Central memory CD8-positive, alpha-beta T cell (primary cell): ENCODE data around the gene FAM180B.

ENCODE experiments used
- ATAC-seq: fragments of 150-1000 bp; cut with Tn5 transposase; replicated peaks from 2 replicates; pipeline ENCODE4 v1.10.0; 2022; ENCODE audit warnings: mild to moderate bottlenecking, moderate FRiP score, moderate number of reproducible peaks; ENCODE audit not compliant: poor library complexity, severe bottlenecking; ENCODE audit errors: extremely low read depth
- DNase-seq, 2 donors: peaks; one replicate each; pipeline ENCODE4 v3.0.0; 2021; ENCODE audit warnings: low spot score in 2 of 2
- H3K27ac Mint-ChIP-seq: one replicate; pipeline ENCODE4 v1.8.0; 2022; ENCODE audit warnings: low read depth, mild to moderate bottlenecking, moderate library complexity, mixed read lengths
- H3K27me3 Mint-ChIP-seq: one replicate; pipeline ENCODE4 v1.8.0; 2022; ENCODE audit warnings: mixed read lengths
- H3K36me3 Mint-ChIP-seq: one replicate; pipeline ENCODE4 v1.8.0; 2022; ENCODE audit warnings: mild to moderate bottlenecking, moderate library complexity, mixed read lengths; ENCODE audit not compliant: insufficient read depth
- H3K4me1 Mint-ChIP-seq: one replicate; pipeline ENCODE4 v1.8.0; 2022; ENCODE audit warnings: mixed read lengths
- H3K4me3 Mint-ChIP-seq: one replicate; pipeline ENCODE4 v1.8.0; 2022; ENCODE audit warnings: mild to moderate bottlenecking, moderate library complexity, mixed read lengths
- H3K9me3 Mint-ChIP-seq: one replicate; pipeline ENCODE4 v1.8.0; 2022; ENCODE audit warnings: mixed read lengths

FAM180B gene

DNA sequence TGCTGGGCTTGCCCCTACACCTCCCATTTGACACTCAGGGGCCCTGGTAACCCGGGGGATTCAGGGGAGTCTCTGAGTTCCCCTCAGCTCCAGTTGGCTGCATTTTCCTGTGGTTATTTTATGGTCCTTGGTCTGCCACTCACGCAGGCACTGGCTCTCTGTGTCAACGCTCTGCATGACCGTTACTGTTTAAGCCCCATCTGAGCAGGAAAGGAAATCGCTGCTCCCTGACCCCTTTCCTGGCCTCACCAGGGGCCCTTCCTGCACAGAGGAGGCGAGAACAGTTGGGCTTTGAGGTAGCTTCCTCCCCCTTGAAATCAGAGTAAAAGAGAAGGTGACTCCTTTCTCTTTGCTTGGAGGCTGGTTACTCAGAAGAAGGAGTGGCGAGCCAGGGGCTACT is 5.3 kb downstream of the FAM180B start:
- ATAC-seq (no peak), DNase-seq (no peak)
- Mint-ChIP-seq H3K27ac (no peak overlapping the region), H3K27me3 (peaks cover 40% of the 10 kb centered on the region), H3K9me3 (no peaks in the 10 kb centered on the region), H3K4me3 (no peak overlapping the region), H3K4me1 (no peaks in the 10 kb centered on the region), H3K36me3 (peaks cover 6% of the 10 kb centered on the region)

DNA sequence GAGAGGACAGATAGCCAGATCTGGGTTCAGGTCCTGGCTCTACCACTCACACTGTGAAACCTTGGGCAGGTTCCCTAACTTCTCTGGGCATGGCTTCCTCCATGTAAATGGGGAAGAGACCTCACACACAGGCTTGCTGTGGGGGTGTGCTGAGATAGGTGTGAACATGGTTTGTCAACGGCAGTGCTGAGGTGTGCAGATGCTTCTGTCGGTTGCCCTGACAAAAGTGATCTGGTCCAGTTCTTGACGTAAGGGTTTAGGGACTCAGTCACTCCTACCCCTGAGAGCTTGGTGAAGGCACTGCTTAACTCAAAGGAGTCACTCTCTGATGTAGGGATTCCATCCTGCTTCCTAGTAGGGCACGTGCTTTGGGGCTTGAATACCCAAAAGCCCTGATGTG is 5.8 kb downstream of the FAM180B start:
- no peak for DNase-seq
- ATAC-seq, result no peak
- Mint-ChIP-seq H3K36me3 (peaks cover 6% of the 10 kb centered on the region), H3K4me1 (no peaks in the 10 kb centered on the region), H3K4me3 (no peak overlapping the region), H3K27me3 (peaks cover 40% of the 10 kb centered on the region), H3K27ac (no peak overlapping the region), H3K9me3 (no peaks in the 10 kb centered on the region)

DNA sequence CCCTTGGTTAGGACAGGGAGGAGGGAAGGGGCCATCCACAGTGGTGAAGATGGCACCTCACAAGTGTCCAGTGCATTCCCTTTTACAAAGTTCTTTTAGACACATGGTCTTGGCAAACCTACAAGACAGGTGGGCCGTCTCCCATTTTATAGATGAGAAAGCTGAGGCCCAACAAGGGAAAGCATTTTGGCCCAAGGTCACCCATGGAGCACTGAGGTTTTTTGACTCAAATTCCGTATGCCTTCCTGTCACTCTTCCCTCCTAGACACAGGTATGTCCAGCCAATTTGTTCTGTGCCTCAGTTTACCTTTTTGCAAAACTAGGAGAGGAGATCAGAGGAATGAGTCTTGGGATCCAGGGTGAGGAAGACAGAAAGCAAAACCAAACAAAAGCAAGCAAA is 6.5 kb downstream of the FAM180B start:
- H3K36me3 Mint-ChIP-seq, result peaks cover 5% of the 10 kb centered on the region
- no peak overlapping the region for H3K27ac Mint-ChIP-seq
- DNase-seq, result no peak
- peaks cover 40% of the 10 kb centered on the region for H3K27me3 Mint-ChIP-seq
- no peaks in the 10 kb centered on the region for H3K4me1 Mint-ChIP-seq
- no peak overlapping the region for H3K4me3 Mint-ChIP-seq
- ATAC-seq, result no peak
- H3K9me3 Mint-ChIP-seq, result no peaks in the 10 kb centered on the region

DNA sequence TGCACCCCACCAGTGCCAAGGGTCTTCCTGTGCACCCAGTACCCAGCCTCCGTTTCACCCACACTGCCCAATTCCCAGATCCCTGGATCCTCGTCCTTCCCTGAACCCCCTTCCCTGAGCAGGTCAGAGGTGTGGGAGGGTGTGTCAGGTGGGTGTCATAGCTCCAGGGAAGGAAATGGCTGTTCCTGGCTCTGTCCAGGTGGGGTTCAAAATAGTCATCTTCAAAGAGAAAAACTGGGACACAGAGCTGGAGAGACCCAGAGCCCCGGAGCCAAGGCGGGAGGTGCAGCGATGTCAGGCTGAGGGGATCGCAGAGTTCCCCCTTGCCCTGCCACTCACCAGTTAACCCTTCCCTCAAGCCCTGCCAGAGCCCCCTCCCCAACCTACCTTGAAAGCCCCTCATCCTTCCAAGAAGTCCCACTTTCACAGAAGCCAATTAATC is 7.0 kb downstream of the FAM180B start:
- H3K9me3 Mint-ChIP-seq, result no peaks in the 10 kb centered on the region
- no peak for ATAC-seq
- H3K4me1 Mint-ChIP-seq, result no peaks in the 10 kb centered on the region
- no peak for DNase-seq
- H3K4me3 Mint-ChIP-seq, result no peak overlapping the region
- no peak overlapping the region for H3K27ac Mint-ChIP-seq
- H3K27me3 Mint-ChIP-seq, result peaks cover 40% of the 10 kb centered on the region
- H3K36me3 Mint-ChIP-seq, result peaks cover 3% of the 10 kb centered on the region

DNA sequence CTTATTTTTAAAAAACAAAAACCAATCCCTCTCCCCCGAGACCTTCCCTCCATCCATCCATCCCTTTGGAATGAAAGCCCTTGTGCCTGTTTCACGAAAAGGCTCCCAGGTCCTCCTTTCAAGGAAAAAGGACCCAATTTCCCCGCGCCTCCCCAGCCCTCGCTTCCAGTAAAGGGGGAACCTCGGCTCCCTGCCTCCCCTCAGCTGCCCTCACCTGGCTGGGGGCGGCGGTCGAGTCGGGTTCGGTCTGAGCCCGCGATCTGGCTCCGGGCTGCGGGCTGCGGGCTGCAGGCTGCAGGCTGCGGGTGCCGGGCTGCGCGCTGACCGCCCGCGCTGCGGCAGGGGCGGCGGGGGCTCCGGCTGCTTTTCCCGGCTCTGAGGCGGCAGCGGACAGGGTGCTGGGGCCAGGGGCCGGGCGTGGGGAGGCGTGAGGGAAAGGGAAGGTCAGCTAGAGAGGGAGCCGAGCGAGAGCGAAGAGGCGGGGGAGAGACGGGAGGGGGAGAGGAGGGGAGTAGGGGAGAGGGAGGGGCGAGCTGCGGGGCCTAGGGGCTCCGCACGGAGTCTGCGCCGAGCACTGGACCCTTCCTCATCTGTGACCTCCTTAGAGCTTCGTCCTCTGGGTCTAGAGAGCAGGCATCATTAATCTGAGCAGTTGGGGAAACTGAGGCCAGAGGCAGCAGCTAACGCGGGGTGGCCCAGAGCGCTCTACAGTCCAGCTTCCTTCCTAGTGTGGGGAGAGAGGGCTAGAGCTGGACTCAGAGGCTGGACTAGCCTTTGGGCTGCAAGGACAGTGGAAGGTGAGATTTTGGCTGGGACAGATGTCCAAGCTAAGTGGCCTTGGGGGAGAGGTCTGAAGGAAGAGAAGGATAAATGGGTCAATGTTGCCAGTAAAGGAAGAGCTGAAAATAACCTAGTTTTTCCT is 7.7 kb downstream of the FAM180B start, which contains the start of gene C1QTNF4:
C1QTNF4 (minus strand) TSS at position 478 of the 922 bp plus-strand sequence. CDS start 3,601 bp downstream, outside the sequence.
- Mint-ChIP-seq H3K27me3 (peaks cover 40% of the 10 kb centered on the region), H3K4me3 (no peak within 1 kb of the TSS), H3K27ac (no peak within 1 kb of the TSS), H3K36me3 (no peaks in the 10 kb centered on the region), H3K9me3 (no peaks in the 10 kb centered on the region), H3K4me1 (no peaks in the 10 kb centered on the region)
- DNase-seq (no peak), ATAC-seq (no peak)

DNA sequence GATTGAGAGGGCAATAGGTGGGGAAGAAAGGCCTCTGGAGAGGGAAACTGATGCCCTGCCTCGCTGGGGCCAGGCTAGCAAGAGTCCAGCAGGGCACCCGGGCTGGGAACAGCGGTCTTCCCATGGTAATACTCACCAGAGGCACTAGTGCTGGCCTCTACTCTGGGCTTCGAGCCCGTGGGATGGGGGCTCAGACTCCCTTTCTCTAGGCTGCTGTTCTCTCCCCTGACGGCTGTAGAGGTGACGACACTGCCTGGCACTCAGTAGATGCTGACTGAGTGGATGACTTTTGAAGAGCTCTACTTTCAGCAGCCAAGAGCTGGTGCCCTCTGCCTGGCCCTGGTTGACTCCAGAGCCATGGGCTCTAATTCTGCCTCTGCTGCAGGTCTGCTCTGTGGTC is 8.6 kb downstream of the FAM180B start:
- Mint-ChIP-seq H3K4me1 (no peaks in the 10 kb centered on the region), H3K4me3 (no peak overlapping the region), H3K27ac (no peak overlapping the region), H3K27me3 (peaks cover 40% of the 10 kb centered on the region), H3K36me3 (no peaks in the 10 kb centered on the region), H3K9me3 (no peaks in the 10 kb centered on the region)
- DNase-seq (no peak), ATAC-seq (no peak)

DNA sequence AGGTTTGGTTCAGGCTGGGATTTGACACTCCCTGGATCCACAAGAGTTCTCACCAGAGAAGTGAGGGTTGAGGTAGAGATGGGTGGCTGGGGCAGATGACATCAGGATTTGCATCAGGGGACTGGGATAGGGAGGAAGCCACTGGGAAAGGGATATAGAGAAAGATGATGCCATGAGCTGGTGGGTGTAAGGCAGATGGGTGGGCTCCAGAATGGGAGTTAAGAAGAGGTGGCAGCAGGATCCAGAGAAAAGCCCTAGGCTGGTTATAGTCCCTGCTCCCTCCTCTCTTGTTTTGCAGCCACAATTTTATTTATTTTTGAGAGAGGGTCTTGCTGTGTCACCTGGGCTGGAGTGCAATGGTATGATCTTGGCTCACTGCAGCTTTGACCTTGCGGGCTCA is 9.5 kb downstream of the FAM180B start:
- H3K27me3 Mint-ChIP-seq, result peaks cover 40% of the 10 kb centered on the region
- no peak overlapping the region for H3K4me3 Mint-ChIP-seq
- no peaks in the 10 kb centered on the region for H3K36me3 Mint-ChIP-seq
- H3K4me1 Mint-ChIP-seq, result no peaks in the 10 kb centered on the region
- no peak for DNase-seq
- ATAC-seq, result no peak
- no peak overlapping the region for H3K27ac Mint-ChIP-seq
- H3K9me3 Mint-ChIP-seq, result no peaks in the 10 kb centered on the region

DNA sequence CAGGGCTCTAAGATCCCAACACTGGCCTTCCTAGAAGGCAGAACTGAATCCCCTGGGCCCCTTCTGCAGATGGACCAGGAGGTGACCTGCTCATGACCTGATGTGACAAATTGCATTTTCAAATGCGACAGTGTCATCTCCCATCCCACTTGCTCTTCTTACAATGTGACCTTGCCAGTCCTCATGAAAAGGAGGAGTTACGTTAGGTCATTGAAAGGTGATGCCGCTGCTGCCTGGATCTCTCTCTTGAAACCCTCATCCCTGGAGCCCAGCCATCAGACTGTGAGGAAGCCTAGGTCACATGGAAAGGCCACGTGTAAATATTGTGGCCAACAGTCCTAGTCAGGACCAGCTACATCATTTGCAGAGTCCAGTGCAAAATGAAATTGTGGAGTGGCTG is 13.4 kb downstream of the FAM180B start:
- no peak for ATAC-seq
- Mint-ChIP-seq H3K36me3 (peaks cover 1% of the 10 kb centered on the region), H3K27ac (no peak overlapping the region), H3K4me1 (no peaks in the 10 kb centered on the region), H3K9me3 (no peaks in the 10 kb centered on the region), H3K27me3 (peaks cover 14% of the 10 kb centered on the region), H3K4me3 (no peak overlapping the region)
- DNase-seq, result no peak

DNA sequence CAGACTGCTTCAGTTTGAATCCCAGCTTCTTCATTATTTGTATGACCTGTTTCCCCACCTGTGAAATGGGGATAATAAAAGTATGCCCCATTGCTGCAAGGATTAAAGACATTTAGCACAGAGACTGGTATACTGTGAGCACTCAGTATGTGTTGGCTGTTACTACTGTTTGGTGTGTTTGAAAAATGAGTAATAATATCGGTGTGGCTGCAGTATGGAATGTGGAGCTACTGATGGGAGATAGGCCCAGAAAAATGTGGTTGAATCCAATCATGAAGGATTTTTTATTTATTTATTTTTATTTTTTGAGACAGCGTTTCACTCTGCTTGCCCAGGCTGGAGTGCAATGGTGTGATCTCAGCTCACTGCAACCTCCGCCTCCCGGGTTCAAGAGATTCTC is 16.8 kb downstream of the FAM180B start:
- Mint-ChIP-seq H3K4me3 (no peak overlapping the region), H3K27me3 (no peaks in the 10 kb centered on the region), H3K9me3 (no peaks in the 10 kb centered on the region), H3K36me3 (peaks cover 1% of the 10 kb centered on the region), H3K27ac (no peak overlapping the region), H3K4me1 (no peaks in the 10 kb centered on the region)
- DNase-seq (no peak), ATAC-seq (no peak)

DNA sequence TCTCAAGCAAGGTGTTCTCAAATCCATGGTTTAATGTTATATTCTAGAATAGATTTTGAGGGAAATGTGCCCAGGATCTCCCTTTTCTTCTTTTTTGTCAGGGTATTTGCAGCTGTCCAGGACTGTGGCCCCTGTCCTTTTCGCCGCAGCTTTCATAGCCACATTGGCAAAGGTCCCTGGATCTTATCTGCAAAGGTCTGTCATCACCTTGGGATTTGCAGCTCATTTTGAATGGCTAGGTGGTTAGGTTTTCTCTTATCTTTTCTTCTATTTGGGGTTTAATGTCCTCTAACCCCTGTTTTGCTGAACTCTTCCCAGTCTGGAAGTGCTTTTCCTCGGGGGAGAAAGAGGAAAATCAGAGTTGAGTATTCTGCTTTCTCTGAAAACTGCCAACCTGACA is 19.4 kb downstream of the FAM180B start:
- H3K4me1 Mint-ChIP-seq, result no peaks in the 10 kb centered on the region
- no peaks in the 10 kb centered on the region for H3K9me3 Mint-ChIP-seq
- ATAC-seq (no peak), DNase-seq (no peak)
- H3K36me3 Mint-ChIP-seq, result peaks cover 2% of the 10 kb centered on the region
- no peaks in the 10 kb centered on the region for H3K27me3 Mint-ChIP-seq
- H3K4me3 Mint-ChIP-seq, result no peak overlapping the region
- H3K27ac Mint-ChIP-seq, result no peak overlapping the region

DNA sequence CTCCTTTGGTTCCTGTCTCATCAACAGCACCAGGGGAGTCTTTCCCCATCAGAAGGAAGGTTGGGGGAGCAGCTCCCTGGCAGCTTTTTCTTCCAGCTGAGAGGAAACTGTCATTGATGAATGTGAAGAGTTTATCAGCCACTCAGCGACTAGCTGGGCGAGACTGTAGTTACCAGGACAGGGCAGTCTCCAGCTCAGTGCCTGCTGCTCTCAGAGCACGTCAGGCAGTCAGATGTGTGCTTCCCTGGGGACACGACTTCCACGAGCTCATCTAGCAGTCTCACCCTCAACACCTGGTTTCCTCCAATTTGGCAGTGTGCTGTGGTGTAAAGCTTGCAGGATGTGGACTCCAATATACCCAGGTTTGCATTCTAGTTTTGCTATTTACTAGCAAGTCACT is 20.3 kb downstream of the FAM180B start:
- H3K36me3 Mint-ChIP-seq, result peaks cover 2% of the 10 kb centered on the region
- no peaks in the 10 kb centered on the region for H3K4me1 Mint-ChIP-seq
- H3K27ac Mint-ChIP-seq, result no peak overlapping the region
- no peak for ATAC-seq
- no peaks in the 10 kb centered on the region for H3K27me3 Mint-ChIP-seq
- DNase-seq, result no peak
- no peak overlapping the region for H3K4me3 Mint-ChIP-seq
- H3K9me3 Mint-ChIP-seq, result no peaks in the 10 kb centered on the region

DNA sequence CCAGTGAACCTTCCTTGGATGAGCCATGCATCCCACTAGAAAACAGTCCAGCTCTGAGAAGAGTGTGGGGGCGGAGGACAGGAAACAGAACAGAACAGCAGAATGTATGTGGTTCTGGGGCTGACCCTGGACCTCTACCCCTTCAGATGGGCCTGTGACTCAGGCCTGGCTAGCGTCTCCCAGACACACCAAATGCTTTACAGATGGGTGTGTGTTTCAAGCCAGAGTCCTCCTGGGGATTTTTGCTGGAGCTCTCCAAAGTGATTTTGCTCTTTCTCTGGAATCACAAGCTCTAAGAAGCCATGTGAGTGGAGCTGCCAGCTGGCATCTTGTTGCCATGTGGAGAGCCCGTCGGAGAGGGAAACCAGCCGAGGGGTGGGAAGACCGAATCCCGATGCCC is 20.9 kb downstream of the FAM180B start:
- Mint-ChIP-seq H3K4me1 (no peaks in the 10 kb centered on the region), H3K4me3 (no peak overlapping the region), H3K9me3 (no peaks in the 10 kb centered on the region), H3K36me3 (peaks cover 2% of the 10 kb centered on the region), H3K27ac (no peak overlapping the region), H3K27me3 (no peaks in the 10 kb centered on the region)
- ATAC-seq (no peak), DNase-seq (no peak)

DNA sequence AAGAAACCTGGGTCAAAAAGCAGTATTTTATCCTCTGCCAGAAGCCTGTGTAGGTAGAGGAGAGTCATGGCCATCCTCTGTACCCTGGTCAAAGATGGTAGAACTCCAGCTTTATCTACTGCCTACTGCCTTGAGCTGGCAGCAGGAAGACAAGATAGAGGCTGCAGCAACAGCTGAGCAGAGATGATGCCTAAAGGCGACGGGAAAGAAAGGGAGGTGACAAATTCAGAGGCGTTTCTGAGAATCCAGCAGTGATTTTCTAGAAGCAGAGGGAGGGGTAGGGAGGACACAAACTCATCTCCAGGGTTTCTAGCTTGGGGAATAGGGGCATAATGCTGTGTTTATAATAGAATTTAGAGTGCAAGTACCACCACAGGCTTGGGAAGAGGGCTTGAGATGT is 23.2 kb downstream of the FAM180B start:
- Mint-ChIP-seq H3K27me3 (no peaks in the 10 kb centered on the region), H3K4me1 (no peaks in the 10 kb centered on the region), H3K27ac (no peak overlapping the region), H3K9me3 (no peaks in the 10 kb centered on the region), H3K4me3 (no peak overlapping the region), H3K36me3 (peaks cover 1% of the 10 kb centered on the region)
- DNase-seq (no peak), ATAC-seq (no peak)
